Endothelial cell of umbilical vein (primary cell): ENCODE data around the gene VSTM2A. TPM values are rescaled to one million over a fixed set of nuclear protein-coding genes. Genes with fewer than 3 reads are reported as not detected.

Experiments
- BruUV-seq: library from RNA; stranded (reverse); fragments of 400-500 nt; replicated peaks from 2 replicates; lab custom pipeline; 2021; lab: Mats Ljungman, UMichigan
- CTCF ChIA-PET: fragments of 300-600, 350-600 bp; sonication (Branson Sonifier 250); formaldehyde crosslinking; loops from one replicate; lab custom pipeline; 2021; ENCODE audit warnings: antibody characterized with exemption, inconsistent platforms; lab: Charles Lee
- POLR2A ChIA-PET: fragments of 300-600, 350-600 bp; sonication (Branson Sonifier 250); formaldehyde crosslinking; loops from one replicate; lab custom pipeline; 2021; ENCODE audit warnings: antibody characterized with exemption, inconsistent platforms; lab: Charles Lee
- DNase-seq: peaks from one replicate; pipeline ENCODE4 v3.0.0-alpha.2; 2011; ENCODE audit warnings: low read depth, low spot score
- FAIRE-seq: peaks from 2 replicates; lab custom pipeline; 2011; peaks lifted over from hg19 to GRCh38; lab: Jason Lieb, UNC
- H2AFZ ChIP-seq: 2 replicates; pipeline ENCODE4 v1.6.0; 2012; ENCODE audit warnings: low read depth, low read length, control low read depth, inconsistent platforms
- H3K27ac ChIP-seq: 2 replicates; pipeline ENCODE4 v1.5.1; 2011; ENCODE audit warnings: low read depth, mild to moderate bottlenecking, control low read depth, low read length, moderate library complexity; ENCODE audit not compliant: insufficient read depth
- H3K27me3 ChIP-seq, 2 experiments: 2 replicates each; pipeline versions ENCODE4 v1.6.0 to v1.6.1; 2011; ENCODE audit warnings: low read length in 2 of 2, mixed read lengths in 1 of 2; ENCODE audit not compliant: control insufficient read depth in 2 of 2, insufficient read depth in 2 of 2
- H3K36me3 ChIP-seq, 2 experiments: 2 replicates in 1 of 2; 3 replicates in 1 of 2; pipeline ENCODE4 v1.5.1; 2011; ENCODE audit warnings: low read length in 2 of 2, mild to moderate bottlenecking in 1 of 2, moderate library complexity in 1 of 2; ENCODE audit not compliant: control insufficient read depth in 2 of 2, insufficient read depth in 2 of 2; ENCODE audit errors: extremely low read depth in 1 of 2
- H3K4me1 ChIP-seq: 3 replicates; pipeline ENCODE4 v1.5.1; 2011; ENCODE audit warnings: mild to moderate bottlenecking, low read length; ENCODE audit not compliant: control insufficient read depth, insufficient read depth; ENCODE audit errors: extremely low read depth
- H3K4me2 ChIP-seq: 2 replicates; pipeline ENCODE4 v1.6.1; 2011; ENCODE audit warnings: low read length, control low read depth, mixed read lengths; ENCODE audit not compliant: insufficient read depth
- H3K4me3 ChIP-seq, 3 experiments: fragments of 200-600 bp in 1 of 3; sonication (generic), shearing (Covaris generic) in 1 of 3; replicated peaks in 1 of 3; 2 replicates each; pipeline ENCODE4 v1.5.1; 2011 to 2016; ENCODE audit warnings: control low read depth in 3 of 3, low read length in 3 of 3, mild to moderate bottlenecking in 2 of 3, inconsistent platforms in 1 of 3, low read depth in 1 of 3, moderate library complexity in 1 of 3; ENCODE audit not compliant: insufficient read depth in 1 of 3
- H3K79me2 ChIP-seq: 2 replicates; pipeline ENCODE4 v1.6.0; 2012; ENCODE audit warnings: low read length, inconsistent platforms; ENCODE audit not compliant: control insufficient read depth, insufficient read depth
- H3K9ac ChIP-seq: replicated peaks from 2 replicates; pipeline ENCODE3; 2011; ENCODE audit warnings: low read length, control low read depth; ENCODE audit not compliant: insufficient read depth; ENCODE audit errors: extremely low read depth
- H3K9me1 ChIP-seq: replicated peaks from 3 replicates; pipeline ENCODE4 v1.6.0; 2011; ENCODE audit warnings: mild to moderate bottlenecking, low read length; ENCODE audit not compliant: control insufficient read depth, insufficient read depth; ENCODE audit errors: extremely low read depth
- H3K9me3 ChIP-seq: replicated peaks from 2 replicates; pipeline ENCODE4 v1.5.1; 2012; ENCODE audit warnings: low read length, inconsistent platforms; ENCODE audit not compliant: control insufficient read depth, insufficient read depth
- H4K20me1 ChIP-seq: replicated peaks from 2 replicates; pipeline ENCODE3; 2011; ENCODE audit warnings: mild to moderate bottlenecking, low read length; ENCODE audit not compliant: control insufficient read depth, insufficient read depth; ENCODE audit errors: extremely low read depth
- EZH2 ChIP-seq: IDR thresholded peaks from 2 replicates; pipeline ENCODE4 v1.6.1; 2012; ENCODE audit warnings: borderline replicate concordance, low read depth, mild to moderate bottlenecking, moderate library complexity, low read length, inconsistent platforms; ENCODE audit not compliant: severe bottlenecking
- FOS ChIP-seq: IDR thresholded peaks from 2 replicates; pipeline ENCODE4 v1.6.1; 2011; ENCODE audit warnings: mild to moderate bottlenecking, low read length, moderate library complexity, borderline replicate concordance; ENCODE audit not compliant: insufficient read depth
- GATA2 ChIP-seq: IDR thresholded peaks from 2 replicates; pipeline ENCODE4 v1.7.0; 2011; ENCODE audit warnings: low read depth, mild to moderate bottlenecking, moderate library complexity, mixed read lengths, low read length; ENCODE audit not compliant: insufficient read length, insufficient read depth
- JUN ChIP-seq: IDR thresholded peaks from 2 replicates; pipeline ENCODE4 v1.6.1; 2011; ENCODE audit warnings: borderline replicate concordance, low read depth; ENCODE audit not compliant: insufficient read length, insufficient read depth
- MYC ChIP-seq: IDR thresholded peaks from one replicate; pipeline ENCODE4 v1.6.1; 2011; ENCODE audit warnings: mild to moderate bottlenecking, low read depth, low read length
- POLR2A ChIP-seq: IDR thresholded peaks from 2 replicates; pipeline ENCODE4 v1.6.1; 2012; ENCODE audit warnings: low read depth, mild to moderate bottlenecking, control low read depth, low read length
- POLR2AphosphoS5 ChIP-seq: IDR thresholded peaks from 2 replicates; pipeline ENCODE4 v1.6.1; 2012; ENCODE audit warnings: low read depth, mild to moderate bottlenecking, control low read depth, low read length, moderate library complexity; ENCODE audit not compliant: insufficient read depth
- dilution Hi-C: fragments of 300-500 bp; cut with MboI; formaldehyde crosslinking; loops from one replicate; pipeline ENCODE4 v1.15.0; 2019; ENCODE audit warnings: low sequenced_read_pairs; ENCODE audit not compliant: extremely low pct_ligation_motif_present
- intact Hi-C: fragments of 100-400 bp; cut with micrococcal nuclease; formaldehyde crosslinking; loops from one replicate; pipeline ENCODE4 v1.10.0; 2022
- polyA plus RNA-seq, 4 experiments: library from polyadenylated mRNA; depleted of rRNA in 3 of 4; stranded (reverse) in 3 of 4; unstranded in 1 of 4; fragments of >200 nt; gene quantifications; 2 replicates each; pipeline versions ENCODE4 v1.2.1 to v1.2.3, GENCODE V29; 2011 to 2012; ENCODE audit warnings: missing spikeins in 1 of 4
- total RNA-seq: library from RNA; stranded (reverse); gene quantifications from 2 replicates; pipeline ENCODE4 v1.2.3, GENCODE V29; 2021
- TF ChIP-seq, protein P1 (sequence below): IDR thresholded peaks from 2 replicates; pipeline ENCODE4 v1.6.1; 2011; ENCODE audit not compliant: insufficient read depth, insufficient read length
- TF ChIP-seq, protein P2 (sequence below), 2 donors: IDR thresholded peaks; 1 replicate in 1 of 2; 2 replicates in 1 of 2; pipeline ENCODE4 v1.5.1; 2011; ENCODE audit warnings: low read length in 2 of 2, mild to moderate bottlenecking in 2 of 2, moderate library complexity in 2 of 2, control low read depth in 1 of 2, inconsistent platforms in 1 of 2, low read depth in 1 of 2; ENCODE audit not compliant: insufficient read depth in 1 of 2; ENCODE audit errors: extremely low read depth in 1 of 2

The VSTM2A gene
- total and polyA plus RNA-seq, 2 donors (not counting 3 experiments of a cell fraction or from before 2014, with no cell fraction given), result not detected

DNA sequence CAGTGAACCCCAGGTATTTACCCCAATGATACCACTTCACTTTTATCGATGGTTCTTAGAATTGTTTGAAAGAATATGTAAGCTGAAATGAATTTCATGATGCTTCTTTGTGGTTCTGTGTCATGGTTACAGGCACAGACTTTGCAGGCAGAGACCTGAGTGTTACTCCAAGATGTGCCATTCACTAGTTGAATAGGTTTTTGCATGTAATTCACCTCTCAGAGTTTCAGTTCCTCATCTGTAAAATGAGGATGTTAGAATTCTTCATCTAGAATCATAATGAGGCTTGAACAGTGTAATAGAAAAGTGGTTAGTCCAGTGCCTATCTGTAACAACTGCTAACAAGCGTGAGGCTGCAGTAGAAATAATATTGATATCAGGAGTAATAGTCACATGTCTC lies 54.6 kb downstream of the VSTM2A start:
- Histone ChIP-seq H3K9ac (no peak overlapping the region), H3K9me3 (no peaks in the 10 kb centered on the region), H2AFZ (no peak overlapping the region), H3K4me1 (no peaks in the 10 kb centered on the region), H3K27me3 (no peaks in the 10 kb centered on the region), H4K20me1 (no peaks in the 10 kb centered on the region), H3K27ac (no peak overlapping the region), H3K9me1 (no peaks in the 10 kb centered on the region), H3K79me2 (no peaks in the 10 kb centered on the region), H3K4me3 (no peak overlapping the region), H3K36me3 (no peaks in the 10 kb centered on the region), H3K4me2 (no peak overlapping the region)
- dilution Hi-C loops (no loop called here), intact Hi-C loops (no loop called here)
- TF ChIP-seq EZH2, result no peak
- TF ChIP-seq POLR2AphosphoS5, result no peak
- TF ChIP-seq JUN, result no peak
- no peak for TF ChIP-seq POLR2A
- no peak for TF ChIP-seq GATA2
- TF ChIP-seq MYC, result no peak
- TF ChIP-seq, protein P1, sequence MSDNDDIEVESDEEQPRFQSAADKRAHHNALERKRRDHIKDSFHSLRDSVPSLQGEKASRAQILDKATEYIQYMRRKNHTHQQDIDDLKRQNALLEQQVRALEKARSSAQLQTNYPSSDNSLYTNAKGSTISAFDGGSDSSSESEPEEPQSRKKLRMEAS, result no peak
- no peak for TF ChIP-seq FOS
- TF ChIP-seq, protein P2, sequence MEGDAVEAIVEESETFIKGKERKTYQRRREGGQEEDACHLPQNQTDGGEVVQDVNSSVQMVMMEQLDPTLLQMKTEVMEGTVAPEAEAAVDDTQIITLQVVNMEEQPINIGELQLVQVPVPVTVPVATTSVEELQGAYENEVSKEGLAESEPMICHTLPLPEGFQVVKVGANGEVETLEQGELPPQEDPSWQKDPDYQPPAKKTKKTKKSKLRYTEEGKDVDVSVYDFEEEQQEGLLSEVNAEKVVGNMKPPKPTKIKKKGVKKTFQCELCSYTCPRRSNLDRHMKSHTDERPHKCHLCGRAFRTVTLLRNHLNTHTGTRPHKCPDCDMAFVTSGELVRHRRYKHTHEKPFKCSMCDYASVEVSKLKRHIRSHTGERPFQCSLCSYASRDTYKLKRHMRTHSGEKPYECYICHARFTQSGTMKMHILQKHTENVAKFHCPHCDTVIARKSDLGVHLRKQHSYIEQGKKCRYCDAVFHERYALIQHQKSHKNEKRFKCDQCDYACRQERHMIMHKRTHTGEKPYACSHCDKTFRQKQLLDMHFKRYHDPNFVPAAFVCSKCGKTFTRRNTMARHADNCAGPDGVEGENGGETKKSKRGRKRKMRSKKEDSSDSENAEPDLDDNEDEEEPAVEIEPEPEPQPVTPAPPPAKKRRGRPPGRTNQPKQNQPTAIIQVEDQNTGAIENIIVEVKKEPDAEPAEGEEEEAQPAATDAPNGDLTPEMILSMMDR (IDR thresholded peaks at IDR 0.05; ENCODE audit: extremely low read depth in 1 of 2, insufficient read depth in 1 of 2, low read depth in 1 of 2, low read length in 2 of 2), result no peak
- FAIRE-seq, result no peak
- ChIA-PET POLR2A (no interaction called here), CTCF (no interaction called here)
- DNase-seq, result no peak
- no TSS peak for BruUV-seq
